SU-DHL-6 (cell line): ENCODE results near the gene MYBPHL.

ENCODE experiments used
- H2AFZ ChIP-seq: fragments of 200-600 bp; sonication (generic); 2 replicates; pipeline ENCODE4 v1.6.1; 2014; ENCODE audit warnings: low read depth, mild to moderate bottlenecking, moderate library complexity, mixed read lengths, antibody characterized with exemption, low read length; ENCODE audit not compliant: severe bottlenecking
- H3F3A ChIP-seq: fragments of 200-600 bp; shearing (Covaris generic); 2 replicates; pipeline ENCODE4 v1.6.0; 2016; ENCODE audit warnings: antibody characterized with exemption, mild to moderate bottlenecking; ENCODE audit not compliant: insufficient read depth
- H3K27ac ChIP-seq: fragments of 200-600 bp; sonication (generic); 2 replicates; pipeline ENCODE4 v1.5.1; 2016; ENCODE audit warnings: low read depth, mild to moderate bottlenecking, low read length, moderate library complexity, mixed read lengths
- H3K27me3 ChIP-seq: fragments of 200-600 bp; sonication (generic), shearing (Covaris generic); 2 replicates; pipeline ENCODE4 v1.6.0; 2014; ENCODE audit warnings: mild to moderate bottlenecking, low read length
- H3K36me3 ChIP-seq: fragments of 200-600 bp; sonication (generic); 2 replicates; pipeline ENCODE4 v1.6.1; 2014; ENCODE audit warnings: mild to moderate bottlenecking, low read length, mixed read lengths
- H3K4me2 ChIP-seq: fragments of 300-600, 200-600 bp; shearing (Covaris generic), sonication (generic); 2 replicates; pipeline ENCODE4 v1.6.0; 2014; ENCODE audit warnings: low read length, low read depth, mild to moderate bottlenecking; ENCODE audit not compliant: poor library complexity, severe bottlenecking
- H3K4me3 ChIP-seq: fragments of 200-600 bp; sonication (generic); 2 replicates; pipeline ENCODE4 v1.5.1; 2014; ENCODE audit warnings: antibody characterized with exemption, low read length, mild to moderate bottlenecking, mixed read lengths; ENCODE audit not compliant: insufficient read depth, poor library complexity, severe bottlenecking
- H3K79me2 ChIP-seq: fragments of 200-600 bp; sonication (generic); 2 replicates; pipeline ENCODE4 v1.6.1; 2014; ENCODE audit warnings: mild to moderate bottlenecking, low read length, moderate library complexity; ENCODE audit not compliant: insufficient read depth
- H3K9ac ChIP-seq: fragments of 200-600 bp; sonication (generic); 2 replicates; pipeline ENCODE4 v1.7.0; 2014; ENCODE audit warnings: mild to moderate bottlenecking, low read length
- H3K9me2 ChIP-seq: fragments of 200-600 bp; sonication (generic); replicated peaks from 2 replicates; pipeline ENCODE4 v1.6.1; 2014; ENCODE audit warnings: low read length; ENCODE audit not compliant: insufficient read depth
- H3K9me3 ChIP-seq: fragments of 200-600 bp; sonication (generic); 2 replicates; pipeline ENCODE4 v1.6.1; 2014; ENCODE audit warnings: low read length, mixed read lengths; ENCODE audit not compliant: insufficient read depth
- H4K20me1 ChIP-seq: fragments of 200-600 bp; sonication (generic); 2 replicates; pipeline ENCODE4 v1.6.1; 2014; ENCODE audit warnings: low read depth, mild to moderate bottlenecking, antibody characterized with exemption, low read length, moderate library complexity, mixed read lengths
- EZH2phosphoT487 ChIP-seq: fragments of 200-600 bp; sonication (generic), shearing (Covaris generic); conservative IDR thresholded peaks from 2 replicates; pipeline ENCODE4 v1.6.1; 2018; ENCODE audit warnings: mild to moderate bottlenecking, antibody characterized with exemption, low read length, moderate library complexity, mixed read lengths
- TF ChIP-seq, protein P1 (sequence below): fragments of 200-600 bp; sonication (generic); IDR thresholded peaks from one replicate; pipeline ENCODE4 v1.5.1; 2017; ENCODE audit warnings: antibody characterized with exemption, mild to moderate bottlenecking, low read length, moderate library complexity; ENCODE audit not compliant: insufficient read depth, poor library complexity, severe bottlenecking

The MYBPHL gene

DNA sequence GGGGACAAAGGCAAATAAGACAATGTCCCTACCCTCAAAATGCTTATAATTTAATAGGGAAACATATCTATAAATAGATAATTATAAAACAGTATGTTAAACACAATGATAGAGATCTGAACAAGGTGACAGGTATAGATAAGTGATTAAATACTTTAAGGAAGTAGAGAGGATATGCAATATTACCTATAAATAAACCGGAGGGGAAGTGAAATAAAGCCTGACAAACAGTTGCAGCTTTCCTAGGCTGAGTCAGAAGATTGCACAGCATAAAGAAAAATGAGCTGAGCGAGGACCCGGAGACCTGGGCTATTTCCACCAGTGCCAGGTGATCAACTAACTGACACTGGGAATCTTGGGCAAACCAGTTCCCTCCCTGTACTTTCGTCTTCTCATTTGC, 12.3 kb downstream of the MYBPHL start:
- no peaks in the 10 kb centered on the region for H3K9me3 ChIP-seq
- H2AFZ ChIP-seq, result no peak overlapping the region
- H3K36me3 ChIP-seq, result no peaks in the 10 kb centered on the region
- no peaks in the 10 kb centered on the region for H4K20me1 ChIP-seq
- TF ChIP-seq, protein P1, sequence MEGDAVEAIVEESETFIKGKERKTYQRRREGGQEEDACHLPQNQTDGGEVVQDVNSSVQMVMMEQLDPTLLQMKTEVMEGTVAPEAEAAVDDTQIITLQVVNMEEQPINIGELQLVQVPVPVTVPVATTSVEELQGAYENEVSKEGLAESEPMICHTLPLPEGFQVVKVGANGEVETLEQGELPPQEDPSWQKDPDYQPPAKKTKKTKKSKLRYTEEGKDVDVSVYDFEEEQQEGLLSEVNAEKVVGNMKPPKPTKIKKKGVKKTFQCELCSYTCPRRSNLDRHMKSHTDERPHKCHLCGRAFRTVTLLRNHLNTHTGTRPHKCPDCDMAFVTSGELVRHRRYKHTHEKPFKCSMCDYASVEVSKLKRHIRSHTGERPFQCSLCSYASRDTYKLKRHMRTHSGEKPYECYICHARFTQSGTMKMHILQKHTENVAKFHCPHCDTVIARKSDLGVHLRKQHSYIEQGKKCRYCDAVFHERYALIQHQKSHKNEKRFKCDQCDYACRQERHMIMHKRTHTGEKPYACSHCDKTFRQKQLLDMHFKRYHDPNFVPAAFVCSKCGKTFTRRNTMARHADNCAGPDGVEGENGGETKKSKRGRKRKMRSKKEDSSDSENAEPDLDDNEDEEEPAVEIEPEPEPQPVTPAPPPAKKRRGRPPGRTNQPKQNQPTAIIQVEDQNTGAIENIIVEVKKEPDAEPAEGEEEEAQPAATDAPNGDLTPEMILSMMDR, result no peak
- no peak for TF ChIP-seq EZH2phosphoT487
- no peak overlapping the region for H3K4me2 ChIP-seq
- no peaks in the 10 kb centered on the region for H3F3A ChIP-seq
- no peaks in the 10 kb centered on the region for H3K27me3 ChIP-seq
- no peak overlapping the region for H3K9ac ChIP-seq
- H3K27ac ChIP-seq, result no peak overlapping the region
- no peak overlapping the region for H3K4me3 ChIP-seq
- no peaks in the 10 kb centered on the region for H3K79me2 ChIP-seq
- no peaks in the 10 kb centered on the region for H3K9me2 ChIP-seq

DNA sequence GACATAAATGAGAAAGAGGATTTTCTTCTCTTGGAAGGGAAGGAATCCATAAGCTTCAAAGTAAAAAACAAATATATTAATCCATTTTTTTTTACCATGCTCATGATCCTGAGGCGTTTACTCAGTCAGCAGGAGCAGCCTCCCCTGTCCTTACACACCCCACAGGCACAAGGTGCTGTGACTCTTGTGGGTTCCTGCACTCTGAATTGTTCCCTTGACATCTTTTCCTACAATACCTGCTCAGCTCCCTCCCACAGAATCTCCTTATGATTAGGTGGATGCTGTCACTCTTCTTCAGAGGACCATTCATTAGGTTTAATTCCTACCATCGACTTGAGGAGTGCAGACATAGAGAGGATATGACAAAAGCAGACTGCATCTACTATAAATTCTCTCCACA, 13.8 kb downstream of the MYBPHL start:
- Histone ChIP-seq H4K20me1 (no peaks in the 10 kb centered on the region), H3K27ac (no peak overlapping the region), H3K27me3 (no peaks in the 10 kb centered on the region), H2AFZ (no peak overlapping the region), H3K4me3 (no peak overlapping the region), H3K79me2 (no peaks in the 10 kb centered on the region), H3K9ac (no peak overlapping the region), H3K36me3 (no peaks in the 10 kb centered on the region), H3K9me2 (no peaks in the 10 kb centered on the region), H3K9me3 (no peaks in the 10 kb centered on the region), H3K4me2 (no peak overlapping the region), H3F3A (no peaks in the 10 kb centered on the region)
- TF ChIP-seq, protein P1, result no peak
- no peak for TF ChIP-seq EZH2phosphoT487

DNA sequence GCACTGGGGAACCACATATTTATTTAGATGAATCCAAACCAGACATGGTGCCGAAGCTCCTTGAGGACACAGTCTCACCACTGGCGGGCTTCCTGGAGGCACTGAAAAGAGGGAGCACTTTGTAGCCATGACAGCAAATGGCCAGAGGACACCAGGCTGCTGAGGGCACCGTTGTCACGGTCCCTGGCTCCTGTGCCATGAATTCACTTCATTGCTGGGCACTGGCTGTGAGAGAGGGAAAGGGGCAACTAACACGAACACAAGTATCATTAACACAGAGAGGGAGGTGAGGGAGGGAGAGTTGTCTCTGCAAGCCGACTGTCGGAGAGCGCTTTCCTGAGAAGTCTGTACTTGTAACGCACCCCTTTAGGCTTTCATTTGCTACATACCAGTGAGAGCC, 14.4 kb downstream of the MYBPHL start:
- H3K9me2 ChIP-seq, result no peaks in the 10 kb centered on the region
- H4K20me1 ChIP-seq, result no peaks in the 10 kb centered on the region
- H3K36me3 ChIP-seq, result no peaks in the 10 kb centered on the region
- H2AFZ ChIP-seq, result no peak overlapping the region
- H3K79me2 ChIP-seq, result no peaks in the 10 kb centered on the region
- H3K9ac ChIP-seq, result no peak overlapping the region
- TF ChIP-seq, protein P1, result no peak
- no peak for TF ChIP-seq EZH2phosphoT487
- no peak overlapping the region for H3K4me3 ChIP-seq
- no peaks in the 10 kb centered on the region for H3K9me3 ChIP-seq
- no peaks in the 10 kb centered on the region for H3F3A ChIP-seq
- H3K27me3 ChIP-seq, result no peaks in the 10 kb centered on the region
- H3K27ac ChIP-seq, result no peak overlapping the region
- no peak overlapping the region for H3K4me2 ChIP-seq

DNA sequence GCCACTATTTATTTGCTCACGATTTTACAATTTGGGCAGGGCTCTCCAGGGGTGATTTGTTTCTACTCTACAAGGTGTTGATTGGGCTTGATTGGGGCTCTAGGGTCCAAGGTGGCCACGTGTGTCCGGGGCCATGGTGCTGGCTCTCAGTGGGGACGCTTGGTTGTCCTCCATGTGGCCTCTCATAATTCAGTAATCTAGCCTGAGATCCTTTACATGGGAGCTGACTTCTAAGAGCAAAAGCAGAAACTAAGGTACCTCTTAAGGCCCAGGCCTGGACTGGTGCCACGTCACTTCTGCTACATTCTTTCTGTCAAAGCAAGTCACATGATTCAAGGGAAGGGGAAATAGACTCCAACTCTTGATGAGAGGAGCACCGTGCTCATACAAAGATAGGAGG, 15.8 kb downstream of the MYBPHL start:
- Histone ChIP-seq H3F3A (no peaks in the 10 kb centered on the region), H3K9me3 (no peaks in the 10 kb centered on the region), H3K27me3 (no peaks in the 10 kb centered on the region), H3K4me2 (no peak overlapping the region), H3K4me3 (no peak overlapping the region), H3K27ac (no peak overlapping the region), H4K20me1 (no peaks in the 10 kb centered on the region), H2AFZ (no peak overlapping the region), H3K36me3 (no peaks in the 10 kb centered on the region), H3K79me2 (no peaks in the 10 kb centered on the region), H3K9me2 (no peaks in the 10 kb centered on the region), H3K9ac (no peak overlapping the region)
- TF ChIP-seq, protein P1, result no peak
- no peak for TF ChIP-seq EZH2phosphoT487
